DMS114 treated with DMSO at 0.1 percent for 48 hours (cell line): ENCODE measurements around the gene ZNF385B.

Experiments
- DNase-seq: peaks from one replicate; lab custom pipeline; 2025; ENCODE audit not compliant: unreplicated experiment; lab: John Stamatoyannopoulos, UW

The ZNF385B gene

DNA sequence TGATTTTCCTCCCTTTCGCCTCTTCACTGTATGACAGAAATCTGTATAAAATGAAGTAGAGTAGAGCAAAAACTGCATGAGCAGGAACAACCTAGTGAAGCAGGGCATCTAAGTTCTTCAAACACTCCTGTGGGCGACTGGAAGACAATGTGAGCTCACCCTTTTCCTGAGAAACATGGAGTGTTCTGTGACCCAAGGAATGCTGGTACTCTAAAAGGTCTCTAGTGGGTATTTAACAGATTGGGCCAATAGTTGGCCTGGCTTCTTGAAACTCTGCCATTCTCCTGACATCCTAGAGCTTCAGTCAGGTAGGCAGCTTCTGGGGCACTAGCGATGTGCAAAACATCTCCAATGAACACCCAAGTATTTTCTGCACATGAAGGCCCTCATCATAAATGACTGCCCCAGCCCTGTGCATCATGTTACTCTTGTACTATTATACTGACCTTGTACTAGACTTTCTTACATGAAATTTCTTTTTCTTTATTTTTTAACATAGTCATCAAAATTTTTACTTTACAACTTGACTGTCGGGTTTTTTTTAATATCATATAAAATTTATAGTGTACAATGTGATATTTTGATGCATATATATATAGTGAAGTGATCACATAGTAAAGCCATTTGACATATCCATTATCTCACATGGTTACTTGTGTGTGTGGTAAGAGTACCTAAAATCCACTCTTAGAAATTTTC is 302.2 kb downstream of the ZNF385B start:
- DNase-seq: no peak

- no peak for DNase-seq
Observed at GRCh38 chr2:179558010-179558934, 303.1 kb downstream of the ZNF385B start.

DNA sequence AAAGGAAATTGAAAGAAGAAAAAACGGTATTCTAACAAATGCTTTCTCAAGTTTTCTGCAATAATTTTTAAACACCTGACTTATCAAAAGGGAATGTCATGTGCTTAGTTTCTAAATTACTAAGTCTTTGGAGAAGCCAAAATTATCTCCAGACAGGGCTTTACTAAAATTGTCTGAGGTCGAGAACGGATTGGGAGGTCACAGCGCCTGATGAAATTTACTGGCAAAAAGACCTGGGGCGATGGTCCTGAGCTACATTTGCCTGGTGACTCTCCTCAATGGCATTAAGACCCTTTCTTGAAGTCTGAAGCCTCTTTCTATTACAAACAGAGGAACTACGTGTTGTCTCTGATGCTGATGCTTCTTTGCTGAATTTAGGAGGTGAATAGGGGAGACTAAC is 305.0 kb downstream of the ZNF385B start:
- no peak for DNase-seq

DNA sequence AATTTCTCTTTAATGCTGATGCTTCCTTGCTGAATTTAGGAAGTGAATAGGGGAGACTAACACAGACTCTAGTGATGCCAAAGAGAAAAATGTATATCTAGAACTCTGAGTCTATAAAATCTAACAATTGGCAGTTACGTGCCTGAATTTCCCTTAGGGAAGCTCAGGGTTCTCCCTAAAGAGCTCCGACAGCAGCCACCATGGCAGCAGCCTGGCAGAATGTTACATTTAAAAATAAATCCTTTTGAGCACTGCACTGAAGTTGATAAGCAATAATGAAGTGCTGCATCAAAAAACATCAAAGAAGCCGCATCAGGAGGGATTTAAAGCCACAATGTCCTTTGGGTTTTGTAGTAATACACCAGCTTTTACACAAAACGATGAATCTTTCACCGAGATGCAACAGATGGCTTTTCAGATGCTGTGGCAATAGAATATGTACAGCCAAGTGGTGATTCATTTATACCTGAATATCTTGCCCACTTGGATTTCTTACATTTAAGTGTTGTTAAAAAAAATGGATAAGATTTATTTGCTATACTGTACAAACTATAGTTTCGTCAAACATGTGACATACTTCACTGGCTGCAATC is 305.6 kb downstream of the ZNF385B start:
- DNase-seq: no peak

DNA sequence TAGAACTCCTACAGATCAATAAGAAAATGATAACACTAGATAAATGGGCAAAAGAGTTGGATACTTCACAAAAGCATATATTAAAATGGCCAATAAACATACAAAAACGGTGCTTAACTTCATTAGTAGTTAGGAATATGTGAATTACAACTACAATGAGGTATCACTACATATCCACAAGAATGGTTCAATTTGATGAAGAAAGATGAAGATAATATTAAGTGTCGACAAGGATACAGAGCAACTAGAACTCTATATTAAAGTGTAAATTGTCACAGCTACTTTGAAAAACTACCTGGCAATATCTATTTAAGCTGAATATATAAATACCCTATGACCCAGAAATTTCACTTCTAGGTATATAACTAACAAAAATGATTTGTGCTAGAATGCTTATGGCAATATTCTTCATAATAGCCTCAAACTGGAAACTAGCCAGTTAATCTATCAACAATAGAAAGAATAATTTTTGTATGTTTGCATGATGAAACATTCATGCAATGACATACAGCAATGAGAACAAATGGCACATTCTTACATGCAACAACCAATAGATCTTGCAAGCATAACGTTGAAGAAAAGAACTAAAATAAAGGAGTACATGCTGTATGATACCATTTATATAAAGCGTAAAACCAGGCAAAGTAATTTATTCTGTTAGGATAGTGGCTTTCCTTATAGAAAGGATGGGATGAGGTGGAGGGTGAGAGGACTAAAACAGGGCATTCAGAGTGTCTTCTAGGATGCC is 306.6 kb downstream of the ZNF385B start:
- DNase-seq: no peak

GRCh38 chr2:179553382-179553781 is 308.0 kb downstream of the ZNF385B start:
- no peak for DNase-seq

DNA sequence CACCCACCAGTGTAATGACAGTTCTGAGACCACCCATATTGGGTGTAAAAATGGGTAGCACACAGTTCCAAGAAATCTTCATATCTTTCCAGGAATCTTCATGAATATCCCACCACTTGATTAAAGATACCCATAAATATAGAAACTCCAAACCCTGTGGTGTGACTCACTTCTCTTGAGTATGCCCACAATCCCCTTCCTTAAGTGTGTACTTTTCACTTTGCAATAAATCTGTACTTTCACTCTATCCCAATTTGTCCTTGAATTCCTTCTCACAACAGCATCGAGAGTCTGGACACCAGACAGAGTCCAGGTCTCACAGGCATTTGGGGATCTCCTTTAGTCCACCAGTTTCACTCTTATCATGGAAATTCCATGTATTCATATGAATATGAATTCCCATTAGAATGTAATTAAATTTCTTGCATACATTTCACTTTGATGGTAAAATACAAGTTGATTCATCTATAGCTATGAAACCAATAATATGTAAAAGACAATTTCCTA is 309.8 kb downstream of the ZNF385B start:
- no peak for DNase-seq

- no peak for DNase-seq
Observed at GRCh38 chr2:179550849-179551248, 310.6 kb downstream of the ZNF385B start.

- DNase-seq: no peak
Observed at GRCh38 chr2:179550214-179550613, 311.2 kb downstream of the ZNF385B start.

GRCh38 chr2:179546656-179547055 is 314.8 kb downstream of the ZNF385B start:
- no peak for DNase-seq

GRCh38 chr2:179545024-179545423 is 316.4 kb downstream of the ZNF385B start:
- no peak for DNase-seq

DNA sequence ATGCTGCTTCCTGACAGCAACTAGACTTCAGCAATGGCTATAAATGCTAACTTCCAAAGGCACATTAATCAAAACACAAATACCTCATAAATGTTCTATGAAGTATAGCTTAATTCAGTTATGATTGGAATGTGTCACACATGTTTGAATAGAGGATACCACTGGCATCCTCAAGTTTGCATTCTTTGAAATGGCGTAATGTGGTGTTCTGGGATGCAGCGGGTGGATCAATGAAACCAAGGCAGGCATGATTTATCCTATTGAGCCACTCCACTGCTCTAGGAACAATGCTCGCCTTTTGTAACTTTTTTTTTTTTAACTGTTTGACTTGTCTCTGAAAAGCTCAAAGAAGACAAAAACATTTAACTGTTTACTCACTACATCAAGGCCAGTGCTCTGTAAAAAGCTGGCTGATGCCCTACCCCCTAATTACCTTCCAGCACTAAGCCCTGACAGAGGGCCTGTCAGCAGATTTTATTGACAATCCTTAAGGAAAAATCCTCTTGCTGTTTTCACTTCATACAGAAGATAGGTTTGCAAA is 318.0 kb downstream of the ZNF385B start:
- no peak for DNase-seq

DNA sequence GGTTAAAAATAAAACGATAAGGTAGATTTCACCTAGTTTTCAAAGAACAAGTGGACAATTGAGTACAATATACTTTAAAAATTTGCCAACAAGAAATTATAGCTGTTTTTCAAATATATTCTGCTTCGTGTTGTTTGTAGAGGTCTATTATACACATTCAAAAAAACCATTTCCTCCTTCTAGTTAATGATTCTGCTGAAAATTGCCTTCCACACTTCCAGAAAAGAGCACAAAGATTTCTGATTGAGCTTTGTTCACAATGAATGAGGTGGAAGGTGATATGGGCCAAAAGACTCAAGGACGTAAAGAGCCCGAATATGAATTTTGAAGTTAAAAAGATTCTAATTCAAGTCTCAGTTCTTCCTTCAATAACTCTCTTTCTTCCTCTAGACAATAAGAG is 319.8 kb downstream of the ZNF385B start:
- no peak for DNase-seq

GRCh38 chr2:179539124-179539511 is 322.3 kb downstream of the ZNF385B start:
- no peak for DNase-seq

DNA sequence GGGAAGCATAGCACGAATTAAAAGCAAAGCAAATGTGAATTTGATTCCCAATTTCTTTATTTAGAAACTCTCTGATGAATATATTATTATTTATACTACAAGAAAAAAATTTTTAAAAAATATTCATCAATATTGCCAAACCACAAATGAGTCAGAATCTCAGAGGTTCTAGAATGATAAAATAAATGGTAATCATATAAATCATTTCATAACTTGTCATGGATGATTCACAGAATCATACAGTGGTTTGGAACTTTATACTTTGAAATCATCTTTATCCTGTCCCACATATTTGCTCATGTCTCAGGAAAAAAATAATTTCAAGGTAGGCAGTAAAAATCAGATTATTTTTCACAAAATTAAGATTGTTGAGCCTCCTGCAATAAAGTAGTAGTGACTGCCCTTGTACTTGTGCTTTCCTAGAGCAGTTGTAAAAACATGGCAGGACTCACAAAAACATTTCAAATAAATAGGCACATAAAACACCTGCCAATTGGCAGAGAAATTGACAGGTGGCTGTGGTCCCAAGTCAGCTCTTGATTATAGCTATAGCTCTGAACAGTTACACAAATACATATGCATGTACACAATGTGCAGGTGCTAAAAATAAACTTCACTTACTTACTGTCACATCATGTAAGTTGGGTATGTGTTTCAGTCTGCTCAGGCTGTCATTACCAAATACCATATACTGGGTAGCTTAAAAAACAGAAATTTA is 322.8 kb downstream of the ZNF385B start:
- no peak for DNase-seq

DNA sequence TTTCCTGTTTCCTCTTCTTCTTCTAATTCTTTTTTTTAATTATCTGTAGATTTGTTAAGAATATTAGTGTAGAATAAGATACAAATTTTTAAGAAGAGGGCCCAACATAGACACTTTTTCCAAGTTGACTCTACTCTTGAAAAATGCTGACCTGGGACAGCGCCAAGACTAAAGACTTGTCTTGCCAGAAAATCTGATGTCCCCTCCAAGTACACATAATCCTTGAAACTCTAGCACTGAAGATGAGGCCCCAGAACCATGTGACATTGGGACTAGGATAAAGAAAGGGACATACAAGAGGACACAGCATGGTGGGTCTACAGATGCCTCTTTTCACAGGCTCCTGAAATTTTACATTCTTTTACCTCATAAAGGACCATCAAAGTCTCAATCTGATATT is 325.2 kb downstream of the ZNF385B start:
- no peak for DNase-seq

- DNase-seq: no peak
Observed at GRCh38 chr2:179533875-179534274, 327.5 kb downstream of the ZNF385B start.

GRCh38 chr2:179532863-179533278 is 328.5 kb downstream of the ZNF385B start:
- no peak for DNase-seq

DNA sequence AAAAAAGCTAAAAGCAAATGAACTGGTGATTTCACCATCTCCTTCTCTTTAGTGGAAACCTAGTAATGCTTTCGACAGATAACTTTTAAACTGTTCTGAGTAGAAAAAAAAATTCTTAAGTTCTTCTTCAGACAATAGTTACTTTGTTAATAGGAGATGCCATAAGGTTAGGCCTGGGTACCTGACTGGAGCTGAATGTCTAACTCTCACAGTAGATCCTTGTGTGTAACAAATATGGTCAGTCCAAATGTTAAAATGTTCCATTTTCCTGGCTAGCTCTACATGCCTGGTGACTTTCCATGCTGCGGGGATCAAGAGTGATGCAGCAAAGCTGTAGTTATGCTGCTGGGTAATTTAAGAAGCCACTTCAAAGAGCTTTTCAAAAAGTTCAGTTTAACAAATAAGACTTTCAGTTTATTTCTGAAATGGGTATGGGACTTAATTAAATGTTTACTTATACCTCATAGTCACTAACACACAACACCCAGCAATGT is 332.8 kb downstream of the ZNF385B start:
- DNase-seq: no peak

- DNase-seq: no peak
Observed at GRCh38 chr2:179525340-179525739, 336.1 kb downstream of the ZNF385B start.
